HG03045 (cell line): Measurements from ENCODE around the gene ACTN3.
A peak's percentile ranks its signal among the peaks of the same experiment; 100 is the strongest.
"Not testable (repeated sequence)": the region's sequence is repeated elsewhere in the genome, so short reads cannot be mapped to it uniquely, and the experiment has no call there.

Source experiments
- ATAC-seq: cut with Tn5 transposase; IDR thresholded peaks from one replicate; pipeline ENCODE4 v1.9.1; 2021; ENCODE audit warnings: mild to moderate bottlenecking, moderate library complexity; ENCODE audit not compliant: unreplicated experiment

The ACTN3 gene

DNA sequence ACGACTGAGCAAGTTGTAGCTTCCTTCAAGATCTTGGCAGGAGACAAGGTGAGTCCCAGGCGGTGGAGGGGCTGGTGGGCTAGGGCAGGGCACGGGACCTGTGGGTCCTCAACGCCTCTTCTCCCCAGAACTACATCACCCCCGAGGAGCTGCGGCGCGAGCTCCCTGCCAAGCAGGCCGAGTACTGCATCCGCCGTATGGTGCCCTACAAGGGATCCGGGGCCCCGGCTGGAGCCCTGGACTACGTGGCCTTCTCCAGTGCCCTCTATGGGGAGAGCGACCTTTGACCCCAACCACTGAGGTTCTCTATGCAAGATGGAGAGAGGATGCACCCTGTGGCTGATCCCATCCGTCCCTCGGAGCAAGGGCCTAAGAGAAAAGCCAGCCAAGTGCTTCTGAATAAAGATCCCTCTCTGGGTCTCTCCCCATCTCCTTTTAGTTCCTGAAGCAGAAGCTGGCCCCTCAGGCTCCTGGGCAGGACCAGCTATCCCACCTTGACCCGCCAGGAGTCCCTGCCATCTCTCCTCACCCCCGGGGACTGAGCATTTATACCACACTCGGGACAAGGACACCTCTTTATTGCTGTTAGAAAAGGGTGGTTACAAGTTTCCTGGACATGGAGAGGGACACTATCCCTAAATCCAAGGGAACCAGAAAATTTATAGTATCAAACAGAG lies 16.3 kb downstream of the ACTN3 start:
- no peak for ATAC-seq

DNA sequence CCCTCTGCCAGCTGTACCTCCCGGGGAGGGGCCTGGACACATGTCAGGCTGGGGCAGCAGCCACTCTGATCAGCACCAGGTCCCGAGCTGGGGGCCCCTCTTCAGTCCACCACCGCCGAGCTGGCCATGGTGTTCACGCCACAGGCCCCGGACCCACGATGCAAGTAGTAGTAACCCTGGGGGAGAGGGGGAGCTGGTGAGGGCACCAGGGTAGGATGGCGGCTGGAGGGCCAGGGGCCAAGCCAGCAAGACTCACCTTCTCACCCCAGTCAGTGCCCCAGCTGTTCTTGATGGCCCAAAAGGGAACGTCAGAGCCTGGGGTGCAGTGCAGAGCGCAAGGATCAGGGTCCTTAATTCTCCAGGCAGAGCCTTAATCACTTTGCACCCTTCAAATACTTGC lies 17.1 kb downstream of the ACTN3 start:
- ATAC-seq, result no peak

DNA sequence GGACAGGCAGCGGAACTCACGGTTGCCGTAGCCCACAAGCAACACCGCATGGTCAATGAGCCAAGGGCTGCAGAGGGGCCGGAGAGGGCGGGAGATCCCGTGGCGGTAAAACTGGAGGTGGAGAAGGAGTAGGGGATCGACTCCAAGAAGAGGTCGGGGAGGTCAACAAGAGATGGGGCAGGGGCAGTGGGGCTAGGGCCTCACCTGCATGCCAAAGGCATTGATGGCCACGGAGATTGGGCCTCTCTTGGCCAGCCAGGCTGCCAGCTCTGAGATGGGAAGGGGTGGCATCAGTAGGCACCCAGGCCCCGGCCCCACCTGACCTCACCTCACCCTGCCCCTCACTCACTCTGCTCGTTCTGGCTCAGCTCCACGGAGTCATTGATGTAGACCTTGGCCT lies 17.8 kb downstream of the ACTN3 start:
- no peak for ATAC-seq

DNA sequence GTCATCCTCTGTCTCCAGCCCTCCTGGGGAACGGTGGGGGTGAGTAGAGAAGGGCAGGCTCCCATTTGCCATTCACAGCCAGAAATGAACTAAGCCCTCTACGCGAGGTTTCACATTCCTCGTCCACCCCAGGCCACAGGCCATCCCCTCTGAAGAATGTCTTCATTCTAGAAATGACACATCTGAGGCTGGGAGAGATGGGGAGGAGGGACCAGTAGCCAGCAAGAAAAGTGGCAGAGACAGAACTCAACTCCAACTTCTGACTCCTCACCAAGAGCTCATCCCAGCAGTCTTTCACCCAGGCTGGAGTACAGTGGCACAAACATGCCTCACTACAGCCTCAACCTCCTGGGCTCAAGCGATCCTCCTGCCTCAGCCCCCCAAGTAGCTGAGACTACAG lies 18.3 kb downstream of the ACTN3 start:
- no peak for ATAC-seq

DNA sequence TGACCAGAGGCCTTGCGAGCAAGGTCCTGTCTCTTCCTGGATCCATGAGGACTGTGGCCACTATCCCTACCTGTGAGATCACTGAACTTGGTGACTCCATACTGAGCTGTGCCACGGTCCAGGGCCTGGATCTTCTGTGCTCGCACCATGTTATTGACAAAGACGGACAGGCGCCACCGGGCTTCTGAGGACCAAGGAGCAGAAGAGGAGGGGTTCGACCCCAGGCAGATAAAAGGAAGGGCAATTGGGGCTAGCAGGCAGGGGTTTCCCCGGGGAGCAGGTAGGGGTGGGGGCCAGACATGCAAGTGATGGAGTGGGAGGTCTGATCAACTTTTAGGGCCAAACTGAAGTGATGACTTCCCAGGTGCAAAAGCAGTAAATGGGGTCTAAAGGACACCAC lies 19.5 kb downstream of the ACTN3 start:
- no peak for ATAC-seq

DNA sequence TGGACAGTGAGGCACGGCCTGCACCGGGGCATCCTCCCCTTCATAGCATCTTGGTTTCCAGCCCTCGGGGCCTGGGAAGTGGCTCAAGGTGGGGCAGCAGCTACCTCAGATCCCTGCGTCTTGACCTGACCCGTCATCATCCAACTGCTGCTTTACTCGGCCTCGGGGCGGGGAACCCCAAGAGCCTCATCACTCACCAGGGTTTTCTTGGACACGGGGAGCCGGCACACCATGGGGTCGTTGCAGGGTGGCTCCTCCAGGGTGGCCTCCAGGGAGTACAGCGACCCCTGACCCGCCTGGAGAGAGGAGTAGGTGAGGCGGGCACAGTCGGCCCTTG lies 21.1 kb downstream of the ACTN3 start:
- no peak for ATAC-seq

DNA sequence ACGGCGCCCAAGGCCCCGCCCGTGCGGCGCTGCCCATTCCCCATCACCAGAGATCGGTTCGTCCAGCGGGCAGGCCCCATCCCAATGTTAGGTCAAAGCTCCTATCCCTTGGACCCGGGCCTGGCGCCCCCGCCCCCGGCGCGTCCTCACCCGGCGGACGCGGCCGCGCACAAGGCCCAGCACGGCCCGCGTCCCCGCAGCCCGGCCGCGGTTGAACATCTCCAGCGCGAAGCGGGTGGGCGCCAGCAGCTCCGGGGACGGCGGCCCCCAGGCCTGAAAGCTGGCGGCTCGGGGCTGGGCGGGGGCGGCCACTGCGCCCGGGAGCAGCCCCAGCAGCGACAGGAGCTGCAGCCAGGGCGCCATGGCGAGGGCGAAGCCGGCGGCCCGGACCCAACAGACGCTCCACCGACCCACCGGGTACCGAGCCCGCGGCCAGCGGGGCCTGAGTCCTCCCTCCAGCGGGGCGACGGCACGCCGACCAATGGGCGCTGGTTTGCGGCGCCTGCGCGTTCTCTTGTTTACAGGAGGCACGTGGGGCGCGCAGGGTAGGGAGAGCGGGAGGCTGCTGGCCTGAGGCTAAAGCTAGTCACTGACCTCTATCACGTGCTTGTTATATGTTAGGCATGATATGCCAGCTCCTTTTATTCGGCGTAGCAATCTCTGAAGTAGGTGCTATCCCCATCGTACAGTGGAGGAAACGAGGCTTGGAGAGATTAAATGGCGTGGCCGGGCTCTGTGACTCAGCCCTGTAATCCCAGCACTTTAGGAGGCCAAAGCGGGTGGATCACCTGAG lies 21.6 kb downstream of the ACTN3 start, which contains the start of gene CTSF:
TSS of gene CTSF (minus strand) at position 483 of the 793 bp plus-strand sequence. CDS start at position 363, 120 bp downstream.
- ATAC-seq, result peak; percentile 63

DNA sequence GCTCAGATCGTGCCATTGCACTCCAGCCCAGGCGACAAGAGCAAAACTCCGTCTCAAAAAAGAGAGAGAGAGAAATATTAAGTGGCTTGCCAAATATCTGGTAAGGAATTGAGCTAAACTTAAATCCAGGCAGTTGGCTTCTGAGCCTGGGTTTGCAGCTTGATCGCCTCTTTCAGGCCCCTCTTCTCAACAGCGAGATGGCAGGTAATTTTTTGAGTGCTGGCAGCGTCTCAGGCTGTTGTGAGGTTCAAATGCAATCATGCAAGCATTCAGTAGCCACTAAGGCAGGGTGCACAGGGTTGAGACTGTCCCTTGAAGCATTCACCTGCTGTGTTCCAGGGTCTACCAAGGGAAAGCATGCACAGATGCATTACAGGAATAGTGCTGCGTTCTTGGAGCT lies 22.4 kb downstream of the ACTN3 start:
- no peak for ATAC-seq

DNA sequence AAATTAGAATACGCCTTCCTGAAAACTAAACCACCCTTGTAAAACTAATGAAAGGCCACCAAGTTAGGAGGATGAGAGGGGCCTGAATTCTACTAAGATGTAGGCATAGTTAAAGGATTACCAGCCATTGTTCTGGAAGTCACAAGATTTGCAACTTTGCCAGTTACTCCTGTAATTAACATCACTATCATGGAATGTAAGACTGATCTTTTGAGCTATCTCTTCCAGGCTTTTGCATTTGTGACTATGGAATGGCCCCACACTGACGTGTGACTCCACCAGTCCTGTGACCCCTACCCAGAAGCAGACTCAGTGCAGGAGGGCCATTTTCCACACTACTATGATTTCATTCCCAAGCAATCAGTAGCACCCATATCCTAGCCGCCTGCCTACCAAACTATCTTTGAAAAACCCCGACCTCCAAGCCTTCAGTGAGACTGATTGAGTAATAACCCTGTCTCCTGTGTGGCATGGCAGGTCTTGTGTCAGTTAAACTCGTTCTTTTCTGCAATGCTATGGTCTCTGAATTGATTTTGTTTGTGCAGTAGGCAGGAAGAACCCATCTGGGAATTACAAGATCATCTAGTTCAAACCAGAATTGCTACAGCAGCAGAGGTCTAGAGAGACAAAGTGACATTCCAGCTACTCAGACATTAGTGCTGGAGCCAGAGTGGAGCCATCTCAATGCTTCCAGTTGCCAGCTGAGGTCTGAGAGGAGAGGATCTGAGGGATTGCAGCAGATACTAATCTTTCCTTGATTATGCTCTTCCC lies 23.6 kb downstream of the ACTN3 start:
- no peak for ATAC-seq

DNA sequence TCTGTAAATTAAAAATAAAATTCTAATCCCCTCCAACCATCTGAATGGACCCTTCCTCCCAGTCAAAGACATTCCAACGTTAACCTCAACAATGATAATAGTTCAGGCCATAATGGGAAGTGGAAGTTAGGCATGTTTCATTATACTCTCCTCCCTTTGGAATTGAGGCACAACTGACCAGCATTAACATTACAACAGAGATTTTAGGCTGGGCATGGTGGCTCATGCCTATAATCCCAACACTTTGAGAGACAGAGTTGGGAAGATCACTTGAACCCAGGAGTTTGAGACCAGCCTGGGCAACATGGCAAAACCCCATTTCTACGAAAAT lies 24.1 kb downstream of the ACTN3 start:
- no peak for ATAC-seq

DNA sequence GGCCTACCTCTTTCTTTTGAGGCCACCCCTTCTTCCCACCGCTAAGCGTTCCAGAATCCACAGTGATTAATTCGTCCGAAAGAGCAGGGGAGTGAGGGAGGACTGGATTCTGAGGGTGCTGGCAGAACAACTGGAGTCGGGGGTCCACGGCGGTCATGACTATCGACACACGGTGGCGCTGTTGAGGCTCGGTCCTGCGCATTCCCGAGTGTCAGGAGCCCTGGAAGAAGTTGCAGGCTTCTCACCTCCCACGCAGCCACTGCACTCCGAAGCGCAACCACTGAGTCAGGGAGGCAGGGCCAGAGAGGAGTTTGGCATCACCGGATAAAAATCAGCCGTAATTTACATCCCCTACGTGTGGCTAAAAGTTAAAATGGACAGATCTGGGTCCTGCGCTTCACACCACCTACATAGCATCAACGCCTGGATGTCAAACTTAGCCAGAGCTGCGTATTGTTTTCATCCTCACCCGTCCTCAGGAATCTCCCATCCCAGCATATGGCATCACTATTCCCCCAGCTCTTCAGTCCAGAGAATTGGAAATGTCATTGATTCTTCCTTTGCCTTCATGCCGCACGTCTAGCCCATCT lies 32.4 kb downstream of the ACTN3 start:
- no peak for ATAC-seq

DNA sequence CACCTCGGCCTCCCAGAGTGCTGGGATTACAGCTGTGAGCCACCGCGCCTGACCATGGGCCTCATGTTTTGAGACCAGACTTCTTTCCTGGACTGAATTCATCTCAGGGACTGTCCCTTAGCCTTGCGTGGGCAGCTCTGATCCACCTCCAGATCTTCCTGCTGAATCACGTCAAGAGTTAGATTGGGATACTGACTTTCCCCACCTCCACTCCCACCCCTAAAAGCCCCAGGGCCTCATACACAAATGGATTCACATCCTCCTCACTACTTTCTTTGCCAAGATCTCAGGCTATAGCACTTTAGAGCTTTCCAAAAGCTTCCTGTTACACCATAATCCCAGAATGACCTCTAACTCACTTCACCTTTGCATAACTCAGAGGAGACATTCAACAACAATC lies 34.1 kb downstream of the ACTN3 start:
- ATAC-seq, result no peak

DNA sequence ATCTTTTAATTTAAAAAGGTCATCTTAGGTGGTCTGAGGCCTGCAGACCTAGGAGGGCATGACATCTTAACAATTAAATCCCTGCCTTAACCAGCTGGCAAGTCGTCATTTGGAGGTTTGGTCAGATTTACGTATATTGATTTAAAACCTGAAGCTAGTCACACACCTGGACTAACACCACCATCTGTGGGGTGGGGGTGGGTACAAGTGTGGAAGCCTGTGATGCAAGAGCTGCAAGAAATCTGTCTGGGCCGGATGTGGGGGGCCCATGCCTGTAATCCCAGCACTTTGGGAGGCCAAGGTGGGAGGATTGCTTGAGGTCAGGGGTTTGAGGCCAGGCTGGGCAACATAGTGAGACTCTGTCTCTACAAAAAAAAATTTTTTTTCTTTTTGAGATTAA lies 34.6 kb downstream of the ACTN3 start:
- ATAC-seq, result no peak

DNA sequence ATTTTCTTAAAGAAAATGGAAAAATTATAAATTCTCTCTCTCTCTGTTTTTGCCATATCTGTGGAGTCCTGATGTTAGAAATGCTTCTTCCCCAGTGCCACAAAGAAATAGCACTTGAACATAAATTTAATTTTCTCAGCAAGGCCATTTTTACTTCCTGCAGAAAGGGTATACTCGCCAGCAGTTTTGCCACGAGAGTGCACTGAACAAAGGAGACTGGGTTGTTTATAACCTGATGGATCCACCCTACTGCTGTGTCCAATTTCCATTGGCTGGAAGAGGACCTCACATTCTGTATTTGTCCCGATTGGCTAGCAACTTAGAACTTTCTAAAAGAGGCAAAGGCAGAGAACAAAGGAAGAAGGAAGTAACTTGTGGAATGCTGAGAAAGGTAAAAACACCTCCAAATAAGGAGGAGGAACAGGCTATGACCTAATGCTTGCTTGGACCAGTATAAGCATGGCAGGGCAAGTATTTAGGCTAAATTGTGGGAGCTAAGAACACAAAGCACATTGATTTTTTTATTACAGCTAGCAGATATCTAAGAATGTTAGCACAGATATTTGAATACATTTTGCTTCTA lies 36.0 kb downstream of the ACTN3 start:
- not testable (repeated sequence) for ATAC-seq

DNA sequence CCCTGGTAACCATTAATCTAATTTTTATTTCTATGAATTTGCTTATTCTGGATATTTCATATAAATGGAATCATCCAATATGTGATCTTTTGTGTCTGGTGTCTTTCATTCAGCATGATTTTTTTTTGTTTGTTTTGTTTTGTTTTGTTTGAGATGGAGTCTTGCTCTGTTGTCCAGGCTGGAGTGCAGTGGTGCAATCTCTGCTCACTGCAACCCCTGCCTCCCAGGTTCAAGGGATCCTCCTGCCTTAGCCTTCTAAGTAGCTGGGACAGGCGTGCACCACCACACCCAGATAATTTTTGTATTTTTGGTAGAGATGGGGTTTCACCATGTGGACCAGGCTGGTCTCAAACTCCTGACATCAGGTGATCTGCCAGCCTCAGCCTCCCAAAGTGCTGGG lies 38.7 kb downstream of the ACTN3 start:
- not testable (repeated sequence) for ATAC-seq

DNA sequence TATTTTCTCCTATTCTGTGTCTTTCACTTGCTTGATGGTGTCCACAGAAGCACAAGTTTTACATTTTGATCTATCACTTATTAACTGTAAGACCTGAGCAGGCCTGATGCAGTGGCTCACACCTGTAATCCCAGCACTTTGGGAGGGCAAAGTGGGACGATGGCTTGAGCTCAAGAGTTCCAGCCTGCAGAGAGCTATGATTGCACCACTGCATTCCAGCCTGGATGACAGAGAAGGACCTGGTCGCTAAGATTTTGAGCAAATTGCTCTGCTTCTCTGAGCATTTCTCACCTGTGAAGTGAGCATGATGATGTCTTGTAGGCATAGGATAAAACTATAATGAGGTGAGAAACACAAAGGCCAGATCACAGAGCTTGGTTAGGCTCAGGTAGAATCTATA lies 39.4 kb downstream of the ACTN3 start:
- ATAC-seq, result no peak

DNA sequence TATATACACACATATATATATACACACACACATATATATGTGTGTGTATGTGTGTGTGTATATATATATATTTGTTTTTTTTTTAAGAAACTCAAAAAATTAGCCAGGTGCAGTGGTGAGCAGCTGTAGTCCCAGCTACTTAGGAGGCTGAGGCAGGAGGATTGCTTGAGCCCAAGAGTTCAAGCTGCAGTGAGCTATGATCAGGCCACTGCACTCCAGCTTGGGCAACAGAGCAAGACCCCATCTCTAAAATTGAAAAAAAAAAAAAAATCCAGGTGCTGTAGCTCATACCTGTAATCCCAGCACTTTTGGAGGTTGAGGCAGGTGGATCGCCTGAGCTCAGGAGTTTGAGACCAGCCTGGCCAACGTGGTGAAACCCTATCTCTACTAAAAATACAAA lies 42.6 kb downstream of the ACTN3 start:
- not testable (repeated sequence) for ATAC-seq

DNA sequence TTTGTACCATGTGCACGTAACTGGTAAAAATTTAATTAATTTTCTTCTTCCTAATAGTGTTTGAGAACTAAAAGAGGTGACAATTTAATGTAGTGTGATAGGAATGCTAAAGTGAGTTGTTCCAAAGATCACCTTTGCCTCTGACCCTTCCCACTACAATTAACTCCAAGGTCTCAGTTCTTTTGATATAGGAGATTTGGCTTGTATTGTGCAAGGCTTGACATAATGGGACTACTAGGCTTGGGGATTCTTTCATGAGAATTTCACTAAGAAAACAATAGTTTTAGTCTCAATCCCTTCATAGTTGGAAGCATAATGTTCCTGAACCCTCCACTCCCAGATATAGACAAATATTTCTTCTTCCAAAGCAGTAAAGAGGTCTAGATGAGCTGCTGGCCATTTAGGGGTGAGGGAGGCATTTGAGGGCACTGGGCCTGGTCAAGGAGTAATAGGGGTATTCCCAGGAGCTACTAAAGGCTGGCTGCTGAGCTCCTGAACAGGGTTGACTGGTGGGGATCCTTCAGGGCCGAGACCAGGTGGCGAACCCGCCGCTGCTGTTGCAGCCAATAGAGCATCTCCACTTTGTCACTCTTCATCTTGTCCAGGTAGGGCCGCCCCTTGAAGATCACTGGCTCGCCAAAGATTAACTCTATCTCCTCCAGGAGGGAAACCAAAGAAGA lies 43.4 kb downstream of the ACTN3 start:
- ATAC-seq, result no peak

DNA sequence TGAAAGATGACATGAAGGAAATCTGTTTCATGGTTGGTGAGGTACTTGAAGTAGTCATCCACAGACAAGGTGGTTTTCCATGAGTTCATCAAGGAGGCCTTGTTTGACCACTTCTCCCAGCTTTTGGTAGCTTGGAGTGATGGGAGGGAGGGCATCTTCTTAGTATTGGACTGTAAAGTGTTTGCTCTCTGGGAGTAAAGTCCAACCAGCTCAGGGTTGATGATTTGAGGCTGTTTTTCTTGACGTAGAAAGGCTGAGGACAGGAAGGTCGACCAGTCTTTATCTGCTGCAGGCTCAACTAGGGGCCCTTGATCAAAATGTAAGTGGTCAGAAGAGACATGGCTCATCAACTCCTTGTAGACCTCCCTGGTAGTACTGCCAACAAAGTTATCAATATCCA lies 44.5 kb downstream of the ACTN3 start:
- ATAC-seq, result no peak

DNA sequence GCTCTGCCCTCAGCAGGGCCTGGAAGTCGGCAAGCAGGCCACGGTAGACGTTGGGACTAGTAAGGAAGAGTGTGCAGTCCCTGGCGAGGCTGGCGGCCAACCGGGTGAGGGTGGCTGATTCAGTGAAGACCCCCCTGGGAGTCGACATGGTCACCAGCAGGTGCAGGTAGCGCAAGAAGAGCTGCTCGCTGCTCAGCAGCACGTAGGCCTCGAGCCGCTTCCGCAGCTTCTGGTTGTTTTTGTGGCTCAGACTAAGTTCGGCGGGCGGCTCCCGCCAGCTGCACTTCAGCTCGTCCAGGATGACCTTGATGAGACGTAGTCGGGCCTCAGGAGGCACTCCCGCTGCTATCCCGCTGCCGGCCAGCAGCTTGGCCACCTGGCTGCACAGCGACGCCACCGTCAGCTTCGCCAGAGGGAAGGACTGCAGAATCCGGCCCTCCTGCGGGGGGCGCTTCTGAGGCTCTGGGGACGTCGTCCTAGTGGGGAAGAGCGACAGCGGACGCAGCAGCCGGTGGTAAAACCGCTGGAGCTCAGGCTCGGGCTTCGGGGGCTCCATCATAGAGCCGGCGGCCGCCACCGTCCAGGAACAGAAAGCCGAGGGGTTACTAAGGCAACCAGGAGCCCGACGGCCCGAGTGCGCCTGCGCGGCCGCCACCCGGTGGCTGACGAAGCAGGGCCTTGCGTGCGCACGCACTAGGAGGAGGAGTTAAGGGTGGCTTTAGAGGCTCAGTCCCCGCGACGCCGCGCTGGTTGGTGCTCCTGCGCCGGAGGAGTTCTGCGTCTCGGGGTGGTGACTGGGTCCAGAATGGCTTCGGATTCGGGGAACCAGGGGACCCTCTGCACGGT lies 46.0 kb downstream of the ACTN3 start, which contains the start of the genes CCDC87 and CCS:
TSS of gene CCDC87 (minus strand) at position 607 of the 846 bp plus-strand sequence. CDS start at position 559, 48 bp downstream.
TSS of gene CCS (plus strand) at position 729 of the 846 bp plus-strand sequence. CDS start at position 806, 77 bp downstream.
- peak; percentile 77 for ATAC-seq
